HG02759 (cell line): ENCODE measurements around the gene COL4A2.

ENCODE experiments used
- ATAC-seq: cut with Tn5 transposase; IDR thresholded peaks from one replicate; pipeline ENCODE4 v1.9.1; 2021; ENCODE audit warnings: mild to moderate bottlenecking, moderate library complexity; ENCODE audit not compliant: unreplicated experiment

Gene COL4A2

GRCh38 chr13:110466266-110466915 lies 159.3 kb downstream of the COL4A2 start:
- no peak for ATAC-seq

GRCh38 chr13:110467516-110468110 lies 160.5 kb downstream of the COL4A2 start:
- ATAC-seq, result no peak

- ATAC-seq, result no peak
Observed at GRCh38 chr13:110468986-110469495, 162.0 kb downstream of the COL4A2 start.

- ATAC-seq, result no peak
Observed at GRCh38 chr13:110469597-110469996, 162.5 kb downstream of the COL4A2 start.

GRCh38 chr13:110470272-110471009 lies 163.4 kb downstream of the COL4A2 start:
- ATAC-seq, result no peak

GRCh38 chr13:110471156-110471832 lies 164.2 kb downstream of the COL4A2 start:
- peak; percentile 37 for ATAC-seq

GRCh38 chr13:110471833-110472162 lies 164.7 kb downstream of the COL4A2 start:
- ATAC-seq, result peak; percentile 98

GRCh38 chr13:110472904-110473563 lies 165.9 kb downstream of the COL4A2 start:
- no peak for ATAC-seq

DNA sequence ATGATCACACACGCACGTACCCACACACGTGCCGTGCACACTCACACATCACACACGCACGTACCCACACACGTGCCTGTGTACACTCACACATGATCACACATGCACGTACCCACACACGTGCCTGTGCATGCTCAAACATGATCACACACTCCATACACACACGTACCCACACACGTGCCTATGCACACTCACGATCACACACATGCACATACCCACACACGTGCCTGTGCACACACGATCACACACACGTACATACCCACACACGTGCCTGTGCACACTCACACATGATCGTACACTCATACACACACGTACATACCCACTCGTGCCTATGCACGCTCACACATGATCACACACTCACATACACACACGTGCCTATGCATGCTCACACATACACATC lies 167.6 kb downstream of the COL4A2 start:
- ATAC-seq, result no peak

DNA sequence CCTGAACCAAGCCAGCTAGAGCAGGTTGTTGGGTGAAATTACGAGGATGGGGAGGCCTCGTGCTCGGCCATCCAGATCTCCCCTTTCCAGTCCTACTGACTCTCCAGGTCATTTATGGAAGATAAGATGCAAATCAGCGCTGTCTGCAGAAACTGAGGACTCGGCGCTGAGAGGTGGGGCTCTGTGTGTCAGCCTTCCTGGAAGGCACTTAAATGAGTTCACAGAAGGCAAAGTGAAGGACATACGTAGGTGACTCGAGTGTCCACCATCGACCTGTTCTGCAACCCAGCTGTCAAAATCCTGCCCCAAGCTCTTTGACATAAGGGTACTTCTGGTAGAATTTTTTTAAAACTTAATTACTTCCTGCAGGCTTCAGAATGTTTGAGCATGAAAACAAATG lies 168.0 kb downstream of the COL4A2 start:
- ATAC-seq, result no peak

DNA sequence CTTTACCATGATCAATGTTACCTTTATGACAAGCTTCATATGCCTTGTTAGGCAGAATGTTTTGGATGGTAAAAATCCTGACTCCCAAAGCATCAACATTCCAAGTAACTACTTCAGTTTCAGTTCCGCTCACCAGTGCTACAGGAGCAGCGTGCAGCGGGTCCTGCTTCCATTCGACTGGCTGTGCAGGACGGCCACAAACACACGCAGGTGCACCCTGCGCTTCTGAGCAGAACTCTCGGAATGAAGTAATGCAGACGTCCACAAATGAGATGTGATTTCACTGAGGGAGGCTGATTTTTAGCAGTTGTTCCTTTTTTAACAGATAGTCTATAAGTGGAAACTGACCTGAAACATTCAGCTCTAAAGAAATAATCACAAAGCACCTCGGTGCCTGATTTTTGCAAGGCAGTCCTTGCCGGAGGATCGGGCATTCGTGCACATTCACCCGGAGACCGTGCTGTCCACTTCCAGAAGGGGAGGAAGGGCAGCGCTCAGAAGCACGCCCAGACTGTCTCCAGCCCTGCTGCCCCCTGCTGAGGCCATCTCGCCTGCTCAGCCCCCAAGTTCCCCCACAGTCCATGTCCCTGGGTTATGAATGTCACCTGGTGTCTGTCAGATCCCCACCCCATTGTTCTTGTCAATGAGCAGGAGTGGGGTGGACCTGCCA lies 168.6 kb downstream of the COL4A2 start:
- no peak for ATAC-seq

GRCh38 chr13:110476220-110476617 lies 169.1 kb downstream of the COL4A2 start:
- no peak for ATAC-seq

DNA sequence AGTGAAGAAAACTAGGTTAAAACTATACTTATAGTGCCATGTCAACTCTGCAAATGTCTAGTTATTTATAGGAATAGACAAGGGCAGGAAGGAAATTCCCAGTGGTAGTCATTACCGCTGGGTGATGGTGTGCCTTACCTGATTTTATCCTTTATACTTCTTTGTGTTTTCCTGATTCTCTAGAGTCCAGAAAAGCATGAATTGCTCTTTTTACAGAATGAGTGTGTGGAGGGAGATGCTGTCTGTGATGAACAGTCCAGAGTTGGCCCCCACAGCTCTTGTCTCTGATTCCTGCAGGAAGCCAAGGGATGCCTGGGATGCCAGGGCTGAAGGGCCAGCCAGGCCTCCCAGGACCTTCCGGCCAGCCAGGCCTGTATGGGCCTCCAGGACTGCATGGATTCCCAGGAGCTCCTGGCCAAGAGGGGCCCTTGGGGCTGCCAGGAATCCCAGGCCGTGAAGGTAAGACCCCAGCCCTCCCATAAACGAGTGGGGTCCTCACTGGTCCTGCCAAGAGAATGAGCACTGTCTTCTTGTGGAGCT lies 170.7 kb downstream of the COL4A2 start:
- ATAC-seq, result no peak

- no peak for ATAC-seq
Observed at GRCh38 chr13:110478405-110479214, 171.5 kb downstream of the COL4A2 start.

DNA sequence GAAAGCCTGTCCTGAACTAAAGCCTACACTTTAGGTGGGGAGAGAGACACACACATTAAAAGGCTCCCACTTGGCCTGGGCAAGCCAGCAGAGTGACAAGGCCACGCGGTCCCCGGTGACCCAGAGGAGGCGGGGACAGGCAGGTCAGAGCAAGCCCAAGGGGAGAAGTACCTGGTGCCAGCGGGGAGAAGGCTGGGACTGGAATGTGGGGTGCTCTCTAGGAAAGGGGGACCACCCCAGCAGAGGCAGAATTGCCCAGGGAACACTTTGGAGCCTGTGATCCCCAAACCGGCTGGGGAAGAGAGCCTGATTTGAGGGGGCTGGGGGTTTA lies 172.1 kb downstream of the COL4A2 start:
- ATAC-seq, result no peak

DNA sequence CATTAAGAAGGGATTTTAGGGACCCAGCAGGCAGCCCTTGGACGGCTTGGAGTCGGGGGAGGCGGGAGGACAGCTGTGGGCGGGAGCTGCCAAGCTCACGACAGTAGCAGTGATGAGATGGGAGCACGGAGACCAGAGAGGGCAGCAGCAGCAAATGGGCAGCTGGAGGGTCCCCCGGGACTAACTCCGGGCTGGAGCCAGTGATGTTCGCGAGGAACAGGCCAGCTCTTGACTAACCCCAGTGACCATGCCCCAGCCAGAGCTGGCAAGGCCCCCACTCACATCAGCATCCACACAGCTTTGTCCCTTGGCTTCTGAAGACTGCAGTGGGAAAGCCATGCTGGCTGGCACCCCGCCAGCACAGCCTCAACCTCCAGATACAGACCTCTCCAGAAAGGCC lies 172.6 kb downstream of the COL4A2 start:
- no peak for ATAC-seq

DNA sequence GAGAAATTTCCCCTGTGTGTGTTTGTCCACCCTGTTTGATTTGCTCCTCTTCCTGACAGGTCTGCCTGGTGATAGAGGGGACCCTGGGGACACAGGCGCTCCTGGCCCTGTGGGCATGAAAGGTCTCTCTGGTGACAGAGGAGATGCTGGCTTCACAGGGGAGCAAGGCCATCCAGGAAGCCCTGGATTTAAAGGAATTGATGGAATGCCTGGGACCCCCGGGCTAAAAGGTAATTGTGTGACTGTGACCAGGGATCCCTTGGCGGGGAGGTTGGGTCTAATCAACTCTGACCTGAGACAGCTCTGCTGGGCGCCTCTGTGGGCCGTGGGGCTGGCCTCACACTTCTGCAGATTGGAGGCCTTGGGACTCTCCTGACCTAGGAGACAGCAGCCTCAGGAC lies 173.1 kb downstream of the COL4A2 start:
- no peak for ATAC-seq

GRCh38 chr13:110483386-110483968 lies 176.4 kb downstream of the COL4A2 start:
- ATAC-seq, result no peak
